CD14-positive monocyte (primary cell): ENCODE results near the gene AGK. TPM values are rescaled to one million over a fixed set of nuclear protein-coding genes. Genes with fewer than 3 reads are reported as not detected.

Experiments used
- DNase-seq, 3 donors: peaks; one replicate each; pipeline ENCODE4 v3.0.0-alpha.2; 2011 to 2022
- H2AFZ ChIP-seq: 2 replicates; pipeline ENCODE4 v1.6.0; 2012; ENCODE audit warnings: mild to moderate bottlenecking, low read depth, low read length, inconsistent platforms; ENCODE audit not compliant: insufficient read depth, poor library complexity, severe bottlenecking
- H3K27ac ChIP-seq, 2 donors: 1 replicate in 1 of 2; 2 replicates in 1 of 2; pipeline ENCODE4 v1.5.1; 2012 to 2013; ENCODE audit warnings: low read length in 2 of 2, control low read depth in 1 of 2, inconsistent platforms in 1 of 2, low read depth in 1 of 2, mild to moderate bottlenecking in 1 of 2
- H3K27me3 ChIP-seq, 2 donors: one replicate each; pipeline versions ENCODE4 v1.6.0 to v1.6.1; 2011 to 2013; ENCODE audit warnings: low read length in 2 of 2; ENCODE audit not compliant: control insufficient read depth in 2 of 2, insufficient read depth in 2 of 2
- H3K36me3 ChIP-seq, 2 donors: replicated peaks in 1 of 2; 1 replicate in 1 of 2; 2 replicates in 1 of 2; pipeline versions ENCODE4 v1.5.1 to v1.6.1; 2012 to 2013; ENCODE audit warnings: low read length in 2 of 2, control low read depth in 1 of 2, inconsistent platforms in 1 of 2, mild to moderate bottlenecking in 1 of 2; ENCODE audit not compliant: insufficient read depth in 2 of 2, control insufficient read depth in 1 of 2
- H3K4me1 ChIP-seq, 2 donors: 1 replicate in 1 of 2; 2 replicates in 1 of 2; pipeline versions ENCODE4 v1.5.1 to v1.6.1; 2012 to 2013; ENCODE audit warnings: low read length in 2 of 2, control low read depth in 1 of 2, inconsistent platforms in 1 of 2, mild to moderate bottlenecking in 1 of 2, moderate library complexity in 1 of 2; ENCODE audit not compliant: insufficient read depth in 2 of 2, control insufficient read depth in 1 of 2
- H3K4me2 ChIP-seq: replicated peaks from 2 replicates; pipeline ENCODE3; 2012; ENCODE audit warnings: low read length, moderate library complexity, mild to moderate bottlenecking; ENCODE audit not compliant: poor library complexity, severe bottlenecking; ENCODE audit errors: extremely low read depth
- H3K4me3 ChIP-seq, 3 experiments: fragments of 200-600 bp in 1 of 3; sonication (generic) in 1 of 3; replicated peaks in 1 of 3; 1 replicate in 2 of 3; 2 replicates in 1 of 3; pipeline ENCODE4 v1.5.1; 2011 to 2013; ENCODE audit warnings: low read length in 3 of 3, mild to moderate bottlenecking in 3 of 3, control low read depth in 2 of 3, low read depth in 2 of 3, inconsistent platforms in 1 of 3, moderate library complexity in 1 of 3
- H3K79me2 ChIP-seq: 2 replicates; pipeline ENCODE4 v1.6.0; 2012; ENCODE audit warnings: mild to moderate bottlenecking, control low read depth, inconsistent platforms, low read length, moderate library complexity; ENCODE audit not compliant: insufficient read depth
- H3K9ac ChIP-seq: 2 replicates; pipeline ENCODE4 v1.6.0; 2017; ENCODE audit warnings: low read length, mild to moderate bottlenecking; ENCODE audit not compliant: insufficient read depth, poor library complexity, severe bottlenecking
- H3K9me3 ChIP-seq, 2 donors: replicated peaks in 1 of 2; 1 replicate in 1 of 2; 2 replicates in 1 of 2; pipeline versions ENCODE4 v1.5.1 to v1.6.1; 2012 to 2013; ENCODE audit warnings: low read length in 2 of 2, control low read depth in 1 of 2; ENCODE audit not compliant: control insufficient read depth in 1 of 2, insufficient read depth in 1 of 2
- H4K20me1 ChIP-seq: 2 replicates; pipeline ENCODE4 v1.6.0; 2012; ENCODE audit warnings: mild to moderate bottlenecking, low read length, control low read depth, moderate library complexity; ENCODE audit not compliant: insufficient read depth
- H3K27ac Mint-ChIP-seq, 7 donors: one replicate each; pipeline ENCODE4 v1.8.0; 2020; ENCODE audit warnings: mild to moderate bottlenecking in 7 of 7, mixed read lengths in 7 of 7, moderate library complexity in 6 of 7, inconsistent platforms in 2 of 7
- H3K27me3 Mint-ChIP-seq, 3 donors: one replicate each; pipeline ENCODE4 v1.8.0; 2021 to 2022; ENCODE audit warnings: low read depth in 3 of 3, mild to moderate bottlenecking in 3 of 3, mixed read lengths in 3 of 3, moderate library complexity in 3 of 3, inconsistent platforms in 1 of 3
- H3K36me3 Mint-ChIP-seq, 2 donors: one replicate each; pipeline ENCODE4 v1.8.0; 2020; ENCODE audit warnings: mixed read lengths in 2 of 2, inconsistent platforms in 1 of 2, mild to moderate bottlenecking in 1 of 2
- H3K4me1 Mint-ChIP-seq: one replicate; pipeline ENCODE4 v1.8.0; 2020; ENCODE audit warnings: mild to moderate bottlenecking, mixed read lengths
- H3K4me3 Mint-ChIP-seq, 2 donors: one replicate each; pipeline ENCODE4 v1.8.0; 2020; ENCODE audit warnings: mild to moderate bottlenecking in 2 of 2, mixed read lengths in 2 of 2, moderate library complexity in 1 of 2
- H3K9me3 Mint-ChIP-seq, 7 donors: one replicate each; pipeline ENCODE4 v1.8.0; 2020 to 2022; ENCODE audit warnings: mixed read lengths in 7 of 7, mild to moderate bottlenecking in 6 of 7, moderate library complexity in 6 of 7, inconsistent platforms in 2 of 7
- CTCF ChIP-seq: fragments of 200-600 bp; IDR thresholded peaks from one replicate; pipeline ENCODE4 v1.8.0; 2022; ENCODE audit warnings: antibody characterized with exemption, mild to moderate bottlenecking
- WGBS: methylation state at CpG from one replicate; pipeline ENCODE4 v1.1.5; 2013; ENCODE audit warnings: missing lambda C conversion rate; ENCODE audit not compliant: insufficient coverage; 5-methylcytosine and 5-hydroxymethylcytosine counted together
- intact Hi-C, 2 donors: fragments of 100-400 bp; cut with micrococcal nuclease; formaldehyde crosslinking; loops; one replicate each; pipeline versions ENCODE4 v1.15.0 to v1.15.1; 2023
- polyA plus RNA-seq, 3 donors: library from polyadenylated mRNA; depleted of rRNA in 1 of 3; unstranded in 2 of 3; stranded (reverse) in 1 of 3; fragments of 300-500 nt in 2 of 3; fragments of >200 nt in 1 of 3; fragmentation: Illumina TruSeq in 2 of 3; gene quantifications; 1 replicate in 2 of 3; 2 replicates in 1 of 3; pipeline ENCODE4 v1.2.3, GENCODE V29; 2012 to 2021

Gene AGK
- polyA plus RNA-seq, 3 donors = 10.0 to 11.0 (median 11.0) TPM

- Histone ChIP-seq H3K4me1 (no peaks in the 10 kb centered on the region), H3K27ac (no peak overlapping the region), H2AFZ (no peak overlapping the region), H3K9ac (no peak overlapping the region), H3K36me3 (peaks cover 14 to 64% of the 10 kb centered on the region in 2 donors), H3K4me3 (no peak overlapping the region), H3K9me3 (peaks cover under 1 to 18% of the 10 kb centered on the region in 2 donors), H3K79me2 (no peaks in the 10 kb centered on the region), H4K20me1 (no peaks in the 10 kb centered on the region), H3K27me3 (no peaks in the 10 kb centered on the region), H3K4me2 (no peak overlapping the region)
- Mint-ChIP-seq H3K4me3 (no peak overlapping the region), H3K27me3 (no peaks in the 10 kb centered on the region), H3K9me3 (peaks cover 8 to 20% (median 12%) of the 10 kb centered on the region in 7 donors), H3K4me1 (no peaks in the 10 kb centered on the region), H3K27ac (no peak overlapping the region), H3K36me3 (peaks cover 49 to 67% of the 10 kb centered on the region in 2 donors)
- no peak for TF ChIP-seq CTCF
- WGBS = no CpG with 5 or more reads among the region's 1 CpG
- DNase-seq = no peak
- intact Hi-C loops = no loop called here
Observed at GRCh38 chr7:141571059-141571458, 19.8 kb downstream of the AGK start.

GRCh38 chr7:141572175-141572574 lies 21.0 kb downstream of the AGK start:
- no peak overlapping the region for H3K9ac ChIP-seq
- H3K9me3 ChIP-seq = peaks cover 11 to 25% of the 10 kb centered on the region in 2 donors
- H3K27me3 ChIP-seq = no peaks in the 10 kb centered on the region
- H3K4me1 Mint-ChIP-seq = no peaks in the 10 kb centered on the region
- H3K4me2 ChIP-seq = no peak overlapping the region
- H3K4me3 Mint-ChIP-seq = no peak overlapping the region
- H3K79me2 ChIP-seq = no peaks in the 10 kb centered on the region
- H3K4me1 ChIP-seq = no peaks in the 10 kb centered on the region
- no peak overlapping the region for H3K27ac Mint-ChIP-seq
- no peak overlapping the region for H3K4me3 ChIP-seq
- H3K27me3 Mint-ChIP-seq = no peaks in the 10 kb centered on the region
- no peaks in the 10 kb centered on the region for H4K20me1 ChIP-seq
- no peak overlapping the region for H3K27ac ChIP-seq
- peaks cover 44 to 63% of the 10 kb centered on the region in 2 donors for H3K36me3 Mint-ChIP-seq
- TF ChIP-seq CTCF = no peak
- no peak for DNase-seq
- peaks cover 10 to 61% of the 10 kb centered on the region in 2 donors for H3K36me3 ChIP-seq
- intact Hi-C loops = no loop called here
- peaks cover 17 to 31% (median 19%) of the 10 kb centered on the region in 7 donors for H3K9me3 Mint-ChIP-seq
- H2AFZ ChIP-seq = no peak overlapping the region
